ENCODE results near the gene KCNN2.

Gene KCNN2

GRCh38 chr5:114544561-114544960 is 182.7 kb downstream of the KCNN2 start:
- Histone ChIP-seq H3K4me1 (ENCODE audit: control insufficient read depth, insufficient read depth, low read length) (no peaks in the 10 kb centered on the region), H3K4me3 (ENCODE audit: low read depth, low read length) (no peak overlapping the region), H3K27ac (ENCODE audit: extremely low read depth, low read depth, low read length) (no peak overlapping the region), H3K9me3 (ENCODE audit: control insufficient read depth, insufficient read depth, low read depth, low read length) (no peaks in the 10 kb centered on the region), H3K36me3 (ENCODE audit: control insufficient read depth in 2 of 2, insufficient read depth in 1 of 2, low read length in 2 of 2) (no peaks in the 10 kb centered on the region)
- ChIA-PET POLR2A (no interaction called here), CTCF (no interaction called here)
- TF ChIP-seq ZSCAN16 (tag by site-specific recombination; IDR thresholded peaks at IDR 0.05) (no peak), SETDB1 (IDR thresholded peaks at IDR 0.05; ENCODE audit: insufficient read length, low read length) (no peak), ZBTB6 (tag by site-specific recombination; IDR thresholded peaks at IDR 0.05) (no peak), ZNF843 (tag by site-specific recombination; IDR thresholded peaks at IDR 0.05) (no peak), REST (tag by site-specific recombination; IDR thresholded peaks at IDR 0.05) (no peak), ZNF18 (tag by site-specific recombination; IDR thresholded peaks at IDR 0.05) (no peak), ZNF2 (tag by site-specific recombination; IDR thresholded peaks at IDR 0.05) (no peak), ZNF76 (tag by site-specific recombination; IDR thresholded peaks at IDR 0.05; ENCODE audit: borderline replicate concordance, low read depth) (no peak), BCL11A (tag by site-specific recombination; IDR thresholded peaks at IDR 0.05; ENCODE audit: low read depth) (no peak), SP2 (tag by site-specific recombination; IDR thresholded peaks at IDR 0.05) (no peak), ZNF391 (tag by site-specific recombination; IDR thresholded peaks at IDR 0.05; ENCODE audit: borderline replicate concordance, low read depth) (no peak), ZNF791 (tag by site-specific recombination; IDR thresholded peaks at IDR 0.05) (no peak), ZNF132 (tag by site-specific recombination; IDR thresholded peaks at IDR 0.05; ENCODE audit: borderline replicate concordance) (no peak), YY2 (tag by site-specific recombination; IDR thresholded peaks at IDR 0.05) (no peak)
- TF ChIP-seq, protein P1, sequence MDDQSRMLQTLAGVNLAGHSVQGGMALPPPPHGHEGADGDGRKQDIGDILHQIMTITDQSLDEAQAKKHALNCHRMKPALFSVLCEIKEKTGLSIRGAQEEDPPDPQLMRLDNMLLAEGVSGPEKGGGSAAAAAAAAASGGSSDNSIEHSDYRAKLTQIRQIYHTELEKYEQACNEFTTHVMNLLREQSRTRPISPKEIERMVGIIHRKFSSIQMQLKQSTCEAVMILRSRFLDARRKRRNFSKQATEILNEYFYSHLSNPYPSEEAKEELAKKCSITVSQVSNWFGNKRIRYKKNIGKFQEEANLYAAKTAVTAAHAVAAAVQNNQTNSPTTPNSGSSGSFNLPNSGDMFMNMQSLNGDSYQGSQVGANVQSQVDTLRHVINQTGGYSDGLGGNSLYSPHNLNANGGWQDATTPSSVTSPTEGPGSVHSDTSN (CRISPR knock-in tag; IDR thresholded peaks at IDR 0.05), result no peak
- TF ChIP-seq, protein P2, sequence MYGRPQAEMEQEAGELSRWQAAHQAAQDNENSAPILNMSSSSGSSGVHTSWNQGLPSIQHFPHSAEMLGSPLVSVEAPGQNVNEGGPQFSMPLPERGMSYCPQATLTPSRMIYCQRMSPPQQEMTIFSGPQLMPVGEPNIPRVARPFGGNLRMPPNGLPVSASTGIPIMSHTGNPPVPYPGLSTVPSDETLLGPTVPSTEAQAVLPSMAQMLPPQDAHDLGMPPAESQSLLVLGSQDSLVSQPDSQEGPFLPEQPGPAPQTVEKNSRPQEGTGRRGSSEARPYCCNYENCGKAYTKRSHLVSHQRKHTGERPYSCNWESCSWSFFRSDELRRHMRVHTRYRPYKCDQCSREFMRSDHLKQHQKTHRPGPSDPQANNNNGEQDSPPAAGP (tag by site-specific recombination; IDR thresholded peaks at IDR 0.05), result no peak
- TF ChIP-seq, protein P3, sequence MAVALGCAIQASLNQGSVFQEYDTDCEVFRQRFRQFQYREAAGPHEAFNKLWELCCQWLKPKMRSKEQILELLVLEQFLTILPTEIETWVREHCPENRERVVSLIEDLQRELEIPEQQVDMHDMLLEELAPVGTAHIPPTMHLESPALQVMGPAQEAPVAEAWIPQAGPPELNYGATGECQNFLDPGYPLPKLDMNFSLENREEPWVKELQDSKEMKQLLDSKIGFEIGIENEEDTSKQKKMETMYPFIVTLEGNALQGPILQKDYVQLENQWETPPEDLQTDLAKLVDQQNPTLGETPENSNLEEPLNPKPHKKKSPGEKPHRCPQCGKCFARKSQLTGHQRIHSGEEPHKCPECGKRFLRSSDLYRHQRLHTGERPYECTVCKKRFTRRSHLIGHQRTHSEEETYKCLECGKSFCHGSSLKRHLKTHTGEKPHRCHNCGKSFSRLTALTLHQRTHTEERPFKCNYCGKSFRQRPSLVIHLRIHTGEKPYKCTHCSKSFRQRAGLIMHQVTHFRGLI (tag by site-specific recombination; IDR thresholded peaks at IDR 0.05), result no peak
